B cell (primary cell): ENCODE results near the gene ZFX. TPM values are rescaled to one million over a fixed set of nuclear protein-coding genes. Genes with fewer than 3 reads are reported as not detected.

Experiments used
- ATAC-seq: fragments of 200-7000 bp; cut with Tn5 transposase; one replicate; pipeline ENCODE4 v1.10.0; 2021; ENCODE audit warnings: low read depth, mild to moderate bottlenecking, moderate number of reproducible peaks, moderate library complexity
- CTCF ChIA-PET: fragments of 350-600 bp; sonication (Branson Sonifier 250); formaldehyde crosslinking; loops from one replicate; lab custom pipeline; 2021; ENCODE audit warnings: antibody characterized with exemption, inconsistent platforms; lab: Charles Lee
- POLR2A ChIA-PET: fragments of 350-600 bp; sonication (Branson Sonifier 250); formaldehyde crosslinking; loops from one replicate; lab custom pipeline; 2021; ENCODE audit warnings: antibody characterized with exemption; lab: Charles Lee
- DNase-seq: peaks from one replicate; pipeline ENCODE4 v3.0.0; 2013
- H2AFZ ChIP-seq: 2 replicates; pipeline ENCODE4 v1.6.1; 2012; ENCODE audit warnings: mild to moderate bottlenecking, low read depth, low read length; ENCODE audit not compliant: insufficient read depth, poor library complexity, severe bottlenecking
- H3K27ac ChIP-seq, 2 donors: 1 replicate in 1 of 2; 2 replicates in 1 of 2; pipeline ENCODE4 v1.5.1; 2012 to 2013; ENCODE audit warnings: low read length in 2 of 2, mild to moderate bottlenecking in 2 of 2, moderate library complexity in 1 of 2
- H3K27me3 ChIP-seq, 4 experiments: fragments of 200-600 bp in 1 of 4; sonication (generic) in 1 of 4; replicated peaks in 1 of 4; 1 replicate in 2 of 4; 2 replicates in 2 of 4; pipeline versions ENCODE4 v1.6.1 to v1.7.0; 2013 to 2016; ENCODE audit warnings: low read length in 3 of 4, mild to moderate bottlenecking in 2 of 4, mixed read lengths in 1 of 4, moderate library complexity in 1 of 4; ENCODE audit not compliant: insufficient read depth in 4 of 4, control insufficient read depth in 3 of 4; ENCODE audit errors: control extremely low read depth in 1 of 4
- H3K36me3 ChIP-seq, 2 experiments: replicated peaks in 1 of 2; 1 replicate in 1 of 2; 2 replicates in 1 of 2; pipeline versions ENCODE4 v1.6.1 to v1.7.1; 2013; ENCODE audit warnings: low read length in 1 of 2; ENCODE audit not compliant: insufficient read depth in 2 of 2, control insufficient read depth in 1 of 2; ENCODE audit errors: control extremely low read depth in 1 of 2, extremely low read depth in 1 of 2
- H3K4me1 ChIP-seq, 2 donors: fragments of 200-600 bp in 1 of 2; sonication (generic) in 1 of 2; 1 replicate in 1 of 2; 2 replicates in 1 of 2; pipeline versions ENCODE4 v1.5.1 to v1.6.1; 2013 to 2017; ENCODE audit warnings: low read length in 2 of 2; ENCODE audit not compliant: control insufficient read depth in 2 of 2, insufficient read depth in 2 of 2
- H3K4me2 ChIP-seq: replicated peaks from 2 replicates; pipeline ENCODE3; 2012; ENCODE audit warnings: mild to moderate bottlenecking, low read depth, low read length; ENCODE audit not compliant: poor library complexity, severe bottlenecking
- H3K4me3 ChIP-seq, 5 experiments: fragments of 200-600 bp in 1 of 5; sonication (generic) in 1 of 5; 1 replicate in 3 of 5; 2 replicates in 2 of 5; pipeline versions ENCODE4 v1.5.1 to v1.7.0; 2011 to 2016; ENCODE audit warnings: low read length in 4 of 5, mild to moderate bottlenecking in 4 of 5, low read depth in 2 of 5, control low read depth in 1 of 5, moderate library complexity in 1 of 5; ENCODE audit not compliant: insufficient read depth in 1 of 5; ENCODE audit errors: control extremely low read depth in 1 of 5, extremely low read depth in 1 of 5
- H3K79me2 ChIP-seq: fragments of 200-600 bp; sonication (generic); one replicate; pipeline ENCODE4 v1.6.0; 2016; ENCODE audit warnings: low read length; ENCODE audit not compliant: control insufficient read depth, insufficient read depth
- H3K9ac ChIP-seq: fragments of 200-600 bp; sonication (generic); 2 replicates; pipeline ENCODE4 v1.6.1; 2017; ENCODE audit warnings: mild to moderate bottlenecking, low read length, moderate library complexity
- H3K9me3 ChIP-seq, 3 donors: one replicate each; pipeline versions ENCODE4 v1.6.1 to v1.7.1; 2013; ENCODE audit warnings: low read length in 2 of 3; ENCODE audit not compliant: control insufficient read depth in 2 of 3, insufficient read depth in 1 of 3; ENCODE audit errors: control extremely low read depth in 1 of 3
- H4K20me1 ChIP-seq: 2 replicates; pipeline ENCODE4 v1.6.0; 2012; ENCODE audit warnings: mild to moderate bottlenecking, low read length; ENCODE audit not compliant: insufficient read depth, control insufficient read depth, poor library complexity, severe bottlenecking
- H3K27ac Mint-ChIP-seq: one replicate; pipeline ENCODE4 v1.8.0; 2021; ENCODE audit warnings: mixed read lengths
- H3K27me3 Mint-ChIP-seq: one replicate; pipeline ENCODE4 v1.8.0; 2021; ENCODE audit warnings: mixed read lengths
- H3K4me1 Mint-ChIP-seq: one replicate; pipeline ENCODE4 v1.8.0; 2021; ENCODE audit warnings: mixed read lengths
- H3K4me3 Mint-ChIP-seq: one replicate; pipeline ENCODE4 v1.8.0; 2021; ENCODE audit warnings: mixed read lengths
- H3K9me3 Mint-ChIP-seq: one replicate; pipeline ENCODE4 v1.8.0; 2022; ENCODE audit warnings: mixed read lengths; ENCODE audit not compliant: insufficient read depth
- CTCF ChIP-seq: fragments of 200-600 bp; IDR thresholded peaks from one replicate; pipeline ENCODE4 v1.8.0; 2022; ENCODE audit warnings: antibody characterized with exemption, mild to moderate bottlenecking
- EZH2 ChIP-seq: IDR thresholded peaks from 2 replicates; pipeline ENCODE4 v1.6.1; 2012; ENCODE audit warnings: borderline replicate concordance, low read depth, mild to moderate bottlenecking, moderate library complexity, low read length; ENCODE audit not compliant: insufficient read depth, poor library complexity, severe bottlenecking
- WGBS: methylation state at CpG from one replicate; pipeline ENCODE4 v1.1.5; 2013; ENCODE audit warnings: missing lambda C conversion rate; ENCODE audit not compliant: insufficient coverage; 5-methylcytosine and 5-hydroxymethylcytosine counted together
- intact Hi-C: fragments of 100-400 bp; cut with micrococcal nuclease; formaldehyde crosslinking; loops from one replicate; pipeline ENCODE4 v1.10.0; 2022
- polyA plus RNA-seq: library from polyadenylated mRNA; depleted of rRNA; stranded (reverse); fragments of >200 nt; gene quantifications from 2 replicates; pipeline ENCODE4 v1.2.3, GENCODE V29; 2012
- total RNA-seq, 2 donors: library from RNA; stranded (reverse); fragments of 120-200 nt in 1 of 2; gene quantifications; 1 replicate in 1 of 2; 2 replicates in 1 of 2; pipeline versions ENCODE4 v1.2.3 to v1.2.4, GENCODE V29; 2013 to 2022

ZFX gene
- total and polyA plus RNA-seq, 2 donors (not counting 1 experiment from before 2014, with no cell fraction given): 31.3 to 81.8 TPM

- CTCF ChIA-PET: no interaction called here
- H3K4me3 Mint-ChIP-seq: no peak overlapping the region
- ATAC-seq (no peak), DNase-seq (no peak)
- H3K4me1 Mint-ChIP-seq: peaks cover 11% of the 10 kb centered on the region
- H3K27me3 ChIP-seq: no peaks in the 10 kb centered on the region
- H3K4me3 ChIP-seq: no peak overlapping the region
- H3K9me3 ChIP-seq: no peaks in the 10 kb centered on the region
- H3K36me3 ChIP-seq: no peaks in the 10 kb centered on the region
- intact Hi-C loops: no loop called here
- H3K9ac ChIP-seq: no peak overlapping the region
- H3K79me2 ChIP-seq: no peaks in the 10 kb centered on the region
- H3K9me3 Mint-ChIP-seq: no peaks in the 10 kb centered on the region
- no CpG with 5 or more reads among the region's 8 CpGs for WGBS
- H3K27ac ChIP-seq: no peak overlapping the region
- H4K20me1 ChIP-seq: no peaks in the 10 kb centered on the region
- no peaks in the 10 kb centered on the region for H3K27me3 Mint-ChIP-seq
- POLR2A ChIA-PET: no interaction called here
- no peak overlapping the region for H2AFZ ChIP-seq
- H3K4me1 ChIP-seq: peaks cover 0 to 4% of the 10 kb centered on the region in 2 donors
- no peak overlapping the region for H3K4me2 ChIP-seq
- TF ChIP-seq EZH2: no peak
- no peak for TF ChIP-seq CTCF
- no peak overlapping the region for H3K27ac Mint-ChIP-seq
Measured at GRCh38 chrX:24219320-24219719, 69.8 kb downstream of the ZFX start.

GRCh38 chrX:24221872-24222271 is 72.3 kb downstream of the ZFX start:
- no CpG with 5 or more reads among the region's 5 CpGs for WGBS
- ChIA-PET POLR2A (no interaction called here), CTCF (no interaction called here)
- H3K4me1 Mint-ChIP-seq: peaks cover 2% of the 10 kb centered on the region
- H3K36me3 ChIP-seq: no peaks in the 10 kb centered on the region
- H4K20me1 ChIP-seq: no peaks in the 10 kb centered on the region
- H3K4me2 ChIP-seq: no peak overlapping the region
- H3K4me3 ChIP-seq: no peak overlapping the region
- H3K9me3 Mint-ChIP-seq: peaks cover 2% of the 10 kb centered on the region
- H3K27ac Mint-ChIP-seq: no peak overlapping the region
- no peak overlapping the region for H2AFZ ChIP-seq
- intact Hi-C loops: no loop called here
- H3K27me3 ChIP-seq: no peaks in the 10 kb centered on the region
- ATAC-seq (no peak), DNase-seq (no peak)
- H3K79me2 ChIP-seq: no peaks in the 10 kb centered on the region
- no peak overlapping the region for H3K9ac ChIP-seq
- H3K4me3 Mint-ChIP-seq: no peak overlapping the region
- H3K9me3 ChIP-seq: peaks cover 0 to 3% (median 0%) of the 10 kb centered on the region in 3 donors
- no peaks in the 10 kb centered on the region for H3K4me1 ChIP-seq
- no peak for TF ChIP-seq EZH2
- TF ChIP-seq CTCF: no peak
- H3K27me3 Mint-ChIP-seq: no peaks in the 10 kb centered on the region
- no peak overlapping the region for H3K27ac ChIP-seq
